OCI-LY7 (cell line): Measurements from ENCODE around the gene TMEM255B. TPM values are rescaled to one million over a fixed set of nuclear protein-coding genes. Genes with fewer than 3 reads are reported as not detected.

Source experiments
- BruUV-seq: library from RNA; stranded (reverse); fragments of 400-500 nt; replicated peaks from 2 replicates; lab custom pipeline; 2021; lab: Mats Ljungman, UMichigan
- CTCF ChIA-PET: fragments of 300-600 bp; sonication (Branson Sonifier 250); formaldehyde crosslinking; loops from one replicate; lab custom pipeline; 2022; ENCODE audit warnings: antibody characterized with exemption; ENCODE audit not compliant: unreplicated experiment; lab: Charles Lee
- POLR2A ChIA-PET: fragments of 300-600 bp; sonication (Branson Sonifier 250); formaldehyde crosslinking; loops from one replicate; lab custom pipeline; 2022; ENCODE audit warnings: antibody characterized with exemption; lab: Charles Lee
- DNase-seq: peaks from one replicate; pipeline ENCODE4 v3.0.0-alpha.2; 2015; ENCODE audit warnings: low spot score
- H2AFZ ChIP-seq: fragments of 200-600 bp; sonication (generic), shearing (Covaris generic); 2 replicates; pipeline ENCODE4 v1.6.1; 2014; ENCODE audit warnings: mild to moderate bottlenecking, antibody characterized with exemption, low read length, moderate library complexity
- H3K27ac ChIP-seq: fragments of 200-600 bp; sonication (generic); 2 replicates; pipeline ENCODE4 v1.5.1; 2014; ENCODE audit warnings: mixed run types, low read depth, mild to moderate bottlenecking, moderate library complexity, low read length, inconsistent platforms; ENCODE audit not compliant: poor library complexity, severe bottlenecking
- H3K36me3 ChIP-seq: fragments of 200-600 bp; sonication (generic); 2 replicates; pipeline ENCODE4 v1.6.1; 2014; ENCODE audit warnings: mild to moderate bottlenecking, antibody characterized with exemption, low read length, moderate library complexity, mixed read lengths; ENCODE audit not compliant: insufficient read depth
- H3K4me1 ChIP-seq: fragments of 200-600 bp; sonication (generic); 2 replicates; pipeline ENCODE4 v1.5.1; 2014; ENCODE audit warnings: mild to moderate bottlenecking, low read length; ENCODE audit not compliant: insufficient read depth, poor library complexity, severe bottlenecking
- H3K4me2 ChIP-seq: fragments of 200-600 bp; sonication (generic); 2 replicates; pipeline ENCODE4 v1.6.1; 2014; ENCODE audit warnings: mild to moderate bottlenecking, low read length
- H3K4me3 ChIP-seq: fragments of 200-600 bp; sonication (generic); 2 replicates; pipeline ENCODE4 v1.5.1; 2014; ENCODE audit warnings: mild to moderate bottlenecking, low read depth, low read length; ENCODE audit not compliant: poor library complexity, severe bottlenecking
- H3K79me2 ChIP-seq: fragments of 200-600 bp; sonication (generic); 2 replicates; pipeline ENCODE4 v1.6.1; 2016; ENCODE audit warnings: low read depth, mild to moderate bottlenecking, low read length, moderate library complexity, mixed read lengths; ENCODE audit not compliant: insufficient read depth
- H3K9me2 ChIP-seq: fragments of 200-600 bp; sonication (generic); 2 replicates; pipeline ENCODE4 v1.6.1; 2016; ENCODE audit warnings: mild to moderate bottlenecking, low read length, mixed read lengths; ENCODE audit not compliant: insufficient read depth
- H3K9me3 ChIP-seq: fragments of 200-600 bp; sonication (generic); 2 replicates; pipeline ENCODE4 v1.6.1; 2014; ENCODE audit warnings: mild to moderate bottlenecking, mixed run types, low read length, mixed read lengths
- H4K20me1 ChIP-seq: fragments of 200-600 bp; sonication (generic); 2 replicates; pipeline ENCODE4 v1.6.1; 2014; ENCODE audit warnings: mild to moderate bottlenecking, antibody characterized with exemption, low read length, moderate library complexity, mixed read lengths; ENCODE audit not compliant: insufficient read depth
- CTCF ChIP-seq: fragments of 200-600 bp; sonication (generic); conservative IDR thresholded peaks from 2 replicates; pipeline ENCODE4 v1.5.1; 2014; ENCODE audit warnings: mild to moderate bottlenecking, antibody characterized with exemption, low read length, moderate library complexity, mixed read lengths
- EZH2phosphoT487 ChIP-seq: fragments of 200-600 bp; sonication (generic); IDR thresholded peaks from 2 replicates; pipeline ENCODE4 v1.6.1; 2018; ENCODE audit warnings: low read depth, borderline replicate concordance, mild to moderate bottlenecking, mixed run types, antibody characterized with exemption, low read length, moderate library complexity, mixed read lengths
- intact Hi-C: fragments of 100-400 bp; cut with micrococcal nuclease; formaldehyde crosslinking; loops from one replicate; pipeline ENCODE4 v1.10.0; 2022; ENCODE audit not compliant: unreplicated experiment
- total RNA-seq, 2 experiments: library from RNA; depleted of rRNA in 1 of 2; stranded (reverse); fragments of >200 nt in 1 of 2; shearing (Covaris generic) in 1 of 2; gene quantifications; 2 replicates each; pipeline ENCODE4 v1.2.3, GENCODE V29; 2014 to 2022

TMEM255B gene
- total RNA-seq, 2 experiments from 2014 or later, result 2.6 to 6.8 TPM

GRCh38 chr13:113746671-113747070, 12.4 kb upstream of the TMEM255B start:
- Histone ChIP-seq H3K4me1 (no peaks in the 10 kb centered on the region), H3K79me2 (no peaks in the 10 kb centered on the region), H4K20me1 (no peaks in the 10 kb centered on the region), H3K4me2 (no peak overlapping the region), H3K36me3 (no peaks in the 10 kb centered on the region), H3K9me3 (no peaks in the 10 kb centered on the region), H3K27ac (no peak overlapping the region), H3K4me3 (no peak overlapping the region), H3K9me2 (no peaks in the 10 kb centered on the region), H2AFZ (no peak overlapping the region)
- ChIA-PET CTCF (no interaction called here), POLR2A (no interaction called here)
- no peak for DNase-seq
- BruUV-seq, result no TSS peak
- TF ChIP-seq CTCF, result no peak
- no peak for TF ChIP-seq EZH2phosphoT487
- intact Hi-C loops, result no loop called here

- ChIA-PET CTCF (no interaction called here), POLR2A (no interaction called here)
- no peaks in the 10 kb centered on the region for H3K9me3 ChIP-seq
- DNase-seq, result no peak
- no peaks in the 10 kb centered on the region for H3K4me1 ChIP-seq
- no peak overlapping the region for H3K4me2 ChIP-seq
- no peak overlapping the region for H3K4me3 ChIP-seq
- no peaks in the 10 kb centered on the region for H3K79me2 ChIP-seq
- H3K9me2 ChIP-seq, result no peaks in the 10 kb centered on the region
- H4K20me1 ChIP-seq, result no peaks in the 10 kb centered on the region
- H3K36me3 ChIP-seq, result no peaks in the 10 kb centered on the region
- no peak for TF ChIP-seq EZH2phosphoT487
- TF ChIP-seq CTCF, result no peak
- intact Hi-C loops, result no loop called here
- no peak overlapping the region for H2AFZ ChIP-seq
- no peak overlapping the region for H3K27ac ChIP-seq
- no TSS peak for BruUV-seq
Observed at GRCh38 chr13:113747291-113747833, 11.7 kb upstream of the TMEM255B start.

GRCh38 chr13:113748101-113748861, 10.7 kb upstream of the TMEM255B start:
- Histone ChIP-seq H3K9me2 (no peaks in the 10 kb centered on the region), H3K9me3 (no peaks in the 10 kb centered on the region), H3K79me2 (no peaks in the 10 kb centered on the region), H3K4me1 (no peaks in the 10 kb centered on the region), H3K27ac (no peak overlapping the region), H2AFZ (no peak overlapping the region), H4K20me1 (no peaks in the 10 kb centered on the region), H3K36me3 (no peaks in the 10 kb centered on the region), H3K4me3 (no peak overlapping the region), H3K4me2 (no peak overlapping the region)
- intact Hi-C loops, result no loop called here
- DNase-seq, result no peak
- no TSS peak for BruUV-seq
- ChIA-PET CTCF (no interaction called here), POLR2A (no interaction called here)
- TF ChIP-seq CTCF (no peak), EZH2phosphoT487 (no peak)
